ENCODE data around the gene ACAN. TPM values are rescaled to one million over a fixed set of nuclear protein-coding genes. Genes with fewer than 3 reads are reported as not detected.

The ACAN gene
- total RNA-seq, 1 experiment from 2014 or later = 0.50 TPM

GRCh38 chr15:88913017-88913849 is 110.0 kb downstream of the ACAN start, which contains the start of gene MFGE8:
Gene MFGE8, minus strand, starts transcription at chr15:88913379. Its CDS starts 60 bp downstream, at chr15:88913319.
- no peak within 1 kb of the TSS for H3T11ph ChIP-seq (ENCODE audit: low read length)
- no peak within 1 kb of the TSS for H2AK5ac ChIP-seq (ENCODE audit: insufficient read length, low read length)
- peaks cover 0 to 2% of the 10 kb centered on the region in 2 experiments for H3K9me3 Mint-ChIP-seq
- peak within 1 kb of the TSS; percentile 21 for H3K18ac ChIP-seq (ENCODE audit: insufficient read length, low read depth, low read length)
- no peak within 1 kb of the TSS for H4K5ac ChIP-seq (ENCODE audit: insufficient read length, low read depth, low read length)
- peak within 1 kb of the TSS; percentile 61; the same call in 1 of the 2 replicates for H3K14ac ChIP-seq (ENCODE audit: insufficient read depth, low read length)
- no peak within 1 kb of the TSS for H2BK5ac ChIP-seq (ENCODE audit: insufficient read length, low read length)
- no peaks in the 10 kb centered on the region for H3K9me3 ChIP-seq (ENCODE audit: control insufficient read depth, low read depth, low read length)
- peak within 1 kb of the TSS; percentile 82 to 98 for H3K4me3 Mint-ChIP-seq
- no peak within 1 kb of the TSS for H2BK15ac ChIP-seq (ENCODE audit: low read depth, low read length)
- H3K9ac ChIP-seq (ENCODE audit: extremely low read depth, insufficient read length, low read length) = peak within 1 kb of the TSS; percentile 36
- no peak within 1 kb of the TSS for H3K4ac ChIP-seq (ENCODE audit: low read depth, low read length)
- H4K91ac ChIP-seq (ENCODE audit: insufficient read length, low read depth, low read length) = no peak within 1 kb of the TSS
- peaks cover 26% of the 10 kb centered on the region for H3K79me1 ChIP-seq (ENCODE audit: insufficient read depth, low read depth, low read length, poor library complexity, severe bottlenecking)
- no peak within 1 kb of the TSS for H3K56ac ChIP-seq (ENCODE audit: insufficient read length, low read depth, low read length)
- H2BK12ac ChIP-seq (ENCODE audit: insufficient read length, low read depth, low read length) = no peak within 1 kb of the TSS
- DNase-seq = peak; percentile 92
- H3K79me2 ChIP-seq (ENCODE audit: insufficient read depth, low read length) = peaks cover 23% of the 10 kb centered on the region; the same call in 1 of the 2 replicates
- H3K27ac ChIP-seq (ENCODE audit: insufficient read length, low read depth, low read length) = no peak within 1 kb of the TSS
- H3K23me2 ChIP-seq (ENCODE audit: insufficient read length, low read depth, low read length, poor library complexity, severe bottlenecking) = peaks cover 9% of the 10 kb centered on the region
- no peak within 1 kb of the TSS for H2BK20ac ChIP-seq (ENCODE audit: low read depth, low read length, poor library complexity, severe bottlenecking)
- WGBS (ENCODE audit: extremely low coverage, insufficient read length, low lambda C conversion rate) = no CpG with 5 or more reads among the region's 67 CpGs
- no peak within 1 kb of the TSS for H2AFZ ChIP-seq (ENCODE audit: low read length)
- H3K4me1 ChIP-seq (ENCODE audit: insufficient read depth, low read length) = peaks cover 8% of the 10 kb centered on the region
- TF ChIP-seq, protein P1, sequence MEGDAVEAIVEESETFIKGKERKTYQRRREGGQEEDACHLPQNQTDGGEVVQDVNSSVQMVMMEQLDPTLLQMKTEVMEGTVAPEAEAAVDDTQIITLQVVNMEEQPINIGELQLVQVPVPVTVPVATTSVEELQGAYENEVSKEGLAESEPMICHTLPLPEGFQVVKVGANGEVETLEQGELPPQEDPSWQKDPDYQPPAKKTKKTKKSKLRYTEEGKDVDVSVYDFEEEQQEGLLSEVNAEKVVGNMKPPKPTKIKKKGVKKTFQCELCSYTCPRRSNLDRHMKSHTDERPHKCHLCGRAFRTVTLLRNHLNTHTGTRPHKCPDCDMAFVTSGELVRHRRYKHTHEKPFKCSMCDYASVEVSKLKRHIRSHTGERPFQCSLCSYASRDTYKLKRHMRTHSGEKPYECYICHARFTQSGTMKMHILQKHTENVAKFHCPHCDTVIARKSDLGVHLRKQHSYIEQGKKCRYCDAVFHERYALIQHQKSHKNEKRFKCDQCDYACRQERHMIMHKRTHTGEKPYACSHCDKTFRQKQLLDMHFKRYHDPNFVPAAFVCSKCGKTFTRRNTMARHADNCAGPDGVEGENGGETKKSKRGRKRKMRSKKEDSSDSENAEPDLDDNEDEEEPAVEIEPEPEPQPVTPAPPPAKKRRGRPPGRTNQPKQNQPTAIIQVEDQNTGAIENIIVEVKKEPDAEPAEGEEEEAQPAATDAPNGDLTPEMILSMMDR (conservative IDR thresholded peaks at IDR 0.05) = peak; percentile 41
- H3K23ac ChIP-seq (ENCODE audit: insufficient read length, low read depth, low read length) = no peak within 1 kb of the TSS
- H2BK120ac ChIP-seq (ENCODE audit: low read depth, low read length, poor library complexity, severe bottlenecking) = no peak within 1 kb of the TSS
- peak within 1 kb of the TSS; percentile 100 for H3K4me2 ChIP-seq (ENCODE audit: insufficient read depth, insufficient read length, low read length)
- no peak within 1 kb of the TSS for H4K8ac ChIP-seq (replicated peaks; ENCODE audit: insufficient read length, low read depth, low read length)
- peak within 1 kb of the TSS; percentile 96 to 97 (median 97) for H3K27ac Mint-ChIP-seq
- H3K27me3 Mint-ChIP-seq (ENCODE audit: low read depth) = no peaks in the 10 kb centered on the region; the same call in none of the 2 replicates
- H3K27me3 ChIP-seq (ENCODE audit: insufficient read depth, low read length) = no peaks in the 10 kb centered on the region
- peaks cover 34 to 43% (median 40%) of the 10 kb centered on the region in 3 experiments for H3K36me3 Mint-ChIP-seq (ENCODE audit: insufficient read depth in 1 of 3, low read depth in 3 of 3)
- no peaks in the 10 kb centered on the region for H4K20me1 ChIP-seq (ENCODE audit: control insufficient read depth, insufficient read depth, insufficient read length)
- H3K4me1 Mint-ChIP-seq = peaks cover 36 to 48% of the 10 kb centered on the region in 2 experiments
